MM.1S (cell line): ENCODE results near the gene SMCO4.

ENCODE experiments used
- EZH2 ChIP-seq: fragments of 300-600 bp; sonication (generic); optimal IDR thresholded peaks from 2 replicates; pipeline ENCODE3; 2017; ENCODE audit warnings: low read depth, mild to moderate bottlenecking, antibody characterized with exemption, low read length, mixed read lengths
- EZH2phosphoT487 ChIP-seq: fragments of 300-600 bp; sonication (generic); IDR thresholded peaks from 2 replicates; pipeline ENCODE4 v1.6.1; 2018; ENCODE audit warnings: antibody characterized with exemption, low read length
- TF ChIP-seq, protein P1 (sequence below): fragments of 300-600 bp; sonication (generic); IDR thresholded peaks from 2 replicates; pipeline ENCODE4 v1.5.1; 2016; ENCODE audit warnings: antibody characterized with exemption, low read length, mixed read lengths

DNA sequence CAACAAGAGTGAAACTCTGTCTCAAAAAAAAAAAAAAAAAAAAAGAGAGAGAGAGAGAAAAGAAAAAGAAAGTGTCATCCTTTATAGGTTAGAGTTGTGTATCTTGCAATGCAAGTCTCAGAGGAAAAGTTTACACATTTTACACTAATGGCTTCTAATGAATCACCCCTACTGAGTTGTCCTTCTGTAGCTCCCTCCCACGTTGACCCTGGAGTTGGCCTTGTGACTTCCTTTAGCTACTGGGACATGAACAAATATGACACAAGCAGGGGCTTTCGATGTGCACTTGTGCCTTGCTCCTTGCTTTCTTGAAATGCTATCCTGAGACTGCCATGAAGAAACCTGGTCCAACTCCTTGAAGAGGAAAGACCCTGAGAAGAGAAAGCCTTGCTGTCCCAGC, 2.4 kb upstream of the SMCO4 start:
- TF ChIP-seq, protein P1, sequence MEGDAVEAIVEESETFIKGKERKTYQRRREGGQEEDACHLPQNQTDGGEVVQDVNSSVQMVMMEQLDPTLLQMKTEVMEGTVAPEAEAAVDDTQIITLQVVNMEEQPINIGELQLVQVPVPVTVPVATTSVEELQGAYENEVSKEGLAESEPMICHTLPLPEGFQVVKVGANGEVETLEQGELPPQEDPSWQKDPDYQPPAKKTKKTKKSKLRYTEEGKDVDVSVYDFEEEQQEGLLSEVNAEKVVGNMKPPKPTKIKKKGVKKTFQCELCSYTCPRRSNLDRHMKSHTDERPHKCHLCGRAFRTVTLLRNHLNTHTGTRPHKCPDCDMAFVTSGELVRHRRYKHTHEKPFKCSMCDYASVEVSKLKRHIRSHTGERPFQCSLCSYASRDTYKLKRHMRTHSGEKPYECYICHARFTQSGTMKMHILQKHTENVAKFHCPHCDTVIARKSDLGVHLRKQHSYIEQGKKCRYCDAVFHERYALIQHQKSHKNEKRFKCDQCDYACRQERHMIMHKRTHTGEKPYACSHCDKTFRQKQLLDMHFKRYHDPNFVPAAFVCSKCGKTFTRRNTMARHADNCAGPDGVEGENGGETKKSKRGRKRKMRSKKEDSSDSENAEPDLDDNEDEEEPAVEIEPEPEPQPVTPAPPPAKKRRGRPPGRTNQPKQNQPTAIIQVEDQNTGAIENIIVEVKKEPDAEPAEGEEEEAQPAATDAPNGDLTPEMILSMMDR, result no peak
- TF ChIP-seq EZH2 (no peak), EZH2phosphoT487 (no peak)
